ENCODE results near the gene EXT2.

DNA sequence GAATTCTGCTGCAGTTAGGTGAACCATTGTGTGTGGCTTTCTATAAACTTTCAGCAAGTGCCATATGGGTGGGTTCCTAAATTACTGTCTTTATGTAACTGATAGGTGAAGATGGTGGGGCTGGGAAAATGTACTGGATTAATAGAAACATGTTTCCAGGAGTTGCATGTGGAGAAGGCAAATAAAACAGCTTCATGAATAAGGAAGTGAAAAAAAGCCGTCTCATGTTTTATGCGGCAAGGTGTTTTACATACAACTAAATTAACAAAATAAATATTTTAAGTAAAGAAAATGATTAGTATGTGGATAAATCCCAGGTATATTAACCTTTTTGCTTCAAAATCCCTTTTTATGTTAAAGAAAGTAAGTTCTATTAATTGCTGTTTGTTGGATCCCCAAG, 67.2 kb downstream of the EXT2 start:
- TF ChIP-seq, protein P1, sequence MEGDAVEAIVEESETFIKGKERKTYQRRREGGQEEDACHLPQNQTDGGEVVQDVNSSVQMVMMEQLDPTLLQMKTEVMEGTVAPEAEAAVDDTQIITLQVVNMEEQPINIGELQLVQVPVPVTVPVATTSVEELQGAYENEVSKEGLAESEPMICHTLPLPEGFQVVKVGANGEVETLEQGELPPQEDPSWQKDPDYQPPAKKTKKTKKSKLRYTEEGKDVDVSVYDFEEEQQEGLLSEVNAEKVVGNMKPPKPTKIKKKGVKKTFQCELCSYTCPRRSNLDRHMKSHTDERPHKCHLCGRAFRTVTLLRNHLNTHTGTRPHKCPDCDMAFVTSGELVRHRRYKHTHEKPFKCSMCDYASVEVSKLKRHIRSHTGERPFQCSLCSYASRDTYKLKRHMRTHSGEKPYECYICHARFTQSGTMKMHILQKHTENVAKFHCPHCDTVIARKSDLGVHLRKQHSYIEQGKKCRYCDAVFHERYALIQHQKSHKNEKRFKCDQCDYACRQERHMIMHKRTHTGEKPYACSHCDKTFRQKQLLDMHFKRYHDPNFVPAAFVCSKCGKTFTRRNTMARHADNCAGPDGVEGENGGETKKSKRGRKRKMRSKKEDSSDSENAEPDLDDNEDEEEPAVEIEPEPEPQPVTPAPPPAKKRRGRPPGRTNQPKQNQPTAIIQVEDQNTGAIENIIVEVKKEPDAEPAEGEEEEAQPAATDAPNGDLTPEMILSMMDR (IDR thresholded peaks at IDR 0.05): no peak
- no peak for TF ChIP-seq POLR2A (IDR thresholded peaks at IDR 0.05)

All from testis (tissue), 2 donors.